ENCODE measurements around the gene ELOVL1. TPM values are rescaled to one million over a fixed set of nuclear protein-coding genes. Genes with fewer than 3 reads are reported as not detected.

ELOVL1 gene
- polyA plus RNA-seq, 1 donor from 2014 or later, result 69.6 TPM

GRCh38 chr1:43354936-43355335 is 12.9 kb downstream of the ELOVL1 start:
- peaks cover 11 to 13% (median 11%) of the 10 kb centered on the region in 3 donors for H3K4me1 Mint-ChIP-seq
- H3K4me3 Mint-ChIP-seq, result no peak overlapping the region
- H3K36me3 Mint-ChIP-seq, result peaks cover 5% of the 10 kb centered on the region
- H3K27ac Mint-ChIP-seq, result no peak overlapping the region
- no peaks in the 10 kb centered on the region for H3K27me3 Mint-ChIP-seq
- no peaks in the 10 kb centered on the region for H3K9me3 Mint-ChIP-seq

- H3K27me3 Mint-ChIP-seq, result no peaks in the 10 kb centered on the region
- peaks cover 7% of the 10 kb centered on the region for H3K36me3 Mint-ChIP-seq
- H3K9me3 Mint-ChIP-seq, result no peaks in the 10 kb centered on the region
- no peak overlapping the region for H3K27ac Mint-ChIP-seq
- H3K4me1 Mint-ChIP-seq, result peaks cover 11 to 14% (median 13%) of the 10 kb centered on the region in 3 donors
- H3K4me3 Mint-ChIP-seq, result no peak overlapping the region
Measured at GRCh38 chr1:43354471-43354870, 13.3 kb downstream of the ELOVL1 start.

DNA sequence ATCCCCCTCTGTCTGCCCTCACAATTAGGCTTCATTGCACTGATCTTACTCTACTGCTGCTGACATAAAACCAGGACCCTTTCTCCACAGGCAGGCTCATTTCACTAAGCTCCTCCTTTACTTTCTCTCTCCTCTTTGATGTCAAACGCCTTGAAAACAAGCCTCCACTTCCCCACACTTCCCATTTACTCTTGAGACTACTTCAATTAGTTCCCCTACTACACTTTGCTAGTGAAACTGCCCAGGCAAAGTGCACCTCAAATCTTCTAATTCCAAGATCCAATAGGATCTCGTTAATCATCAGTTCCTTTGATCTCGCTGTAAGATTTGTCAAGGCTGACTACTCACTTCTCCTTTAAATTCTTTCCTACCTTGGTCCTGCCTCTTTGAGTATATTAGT is 14.9 kb downstream of the ELOVL1 start:
- Mint-ChIP-seq H3K27ac (peak overlapping the region in 1 of 3 donors; percentile 12), H3K27me3 (no peaks in the 10 kb centered on the region), H3K4me1 (peaks cover 2 to 14% (median 9%) of the 10 kb centered on the region in 3 donors), H3K9me3 (no peaks in the 10 kb centered on the region), H3K36me3 (peaks cover 5% of the 10 kb centered on the region), H3K4me3 (no peak overlapping the region)

DNA sequence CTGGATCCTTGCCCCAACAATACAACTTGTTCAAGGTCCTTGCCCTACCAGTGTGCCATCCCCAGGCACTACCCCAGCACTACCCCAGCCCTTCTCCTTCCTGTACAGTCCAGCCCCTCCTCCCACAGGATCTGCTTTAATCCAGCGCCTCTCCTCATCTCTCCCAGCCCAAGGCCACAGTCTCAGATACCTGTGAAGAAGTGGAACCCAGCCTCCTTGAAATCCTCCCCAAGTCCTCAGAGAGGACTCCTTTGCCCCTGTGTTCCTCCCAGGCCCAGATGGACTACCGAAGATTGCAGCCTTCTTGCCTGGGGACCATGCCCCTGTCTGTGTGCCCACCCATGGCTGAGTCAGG is 15.5 kb downstream of the ELOVL1 start:
- Mint-ChIP-seq H3K27me3 (no peaks in the 10 kb centered on the region), H3K27ac (no peak overlapping the region), H3K4me3 (no peak overlapping the region), H3K36me3 (peaks cover 5% of the 10 kb centered on the region), H3K4me1 (peaks cover 0 to 12% (median 7%) of the 10 kb centered on the region in 3 donors), H3K9me3 (no peaks in the 10 kb centered on the region)

GRCh38 chr1:43351421-43352350 is 16.1 kb downstream of the ELOVL1 start:
- H3K27me3 Mint-ChIP-seq, result no peaks in the 10 kb centered on the region
- H3K4me3 Mint-ChIP-seq, result no peak overlapping the region
- no peaks in the 10 kb centered on the region for H3K9me3 Mint-ChIP-seq
- H3K4me1 Mint-ChIP-seq, result peaks cover 0 to 12% (median 7%) of the 10 kb centered on the region in 3 donors
- peak overlapping the region in 1 of 3 donors; percentile 54 for H3K27ac Mint-ChIP-seq
- peaks cover 5% of the 10 kb centered on the region for H3K36me3 Mint-ChIP-seq

DNA sequence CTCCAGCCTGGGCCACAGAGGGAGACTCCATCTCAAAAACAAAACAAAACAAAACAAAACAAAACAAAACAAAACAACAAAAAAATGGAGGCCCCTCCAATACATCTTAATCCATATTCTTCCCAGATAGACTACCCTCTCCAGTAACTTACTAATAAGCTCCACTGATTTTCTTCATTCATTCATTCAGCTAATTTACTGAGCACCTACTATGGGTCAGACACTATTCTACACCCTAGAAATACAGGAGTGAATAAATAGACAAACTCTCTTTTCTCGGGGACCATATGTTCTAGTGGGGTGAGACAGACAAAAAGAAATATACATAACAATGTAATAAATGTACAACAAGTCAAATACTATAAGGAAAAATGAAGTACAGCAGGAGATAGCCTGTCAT is 16.8 kb downstream of the ELOVL1 start:
- no peaks in the 10 kb centered on the region for H3K9me3 Mint-ChIP-seq
- H3K4me3 Mint-ChIP-seq, result no peak overlapping the region
- peaks cover 0 to 12% (median 9%) of the 10 kb centered on the region in 3 donors for H3K4me1 Mint-ChIP-seq
- H3K27me3 Mint-ChIP-seq, result peaks cover 3% of the 10 kb centered on the region
- peak overlapping the region in 1 of 3 donors; percentile 72 for H3K27ac Mint-ChIP-seq
- peaks cover 5% of the 10 kb centered on the region for H3K36me3 Mint-ChIP-seq

GRCh38 chr1:43349594-43350306 is 18.1 kb downstream of the ELOVL1 start:
- H3K27ac Mint-ChIP-seq, result peak overlapping the region; percentile 86 to 95 (median 95)
- H3K4me3 Mint-ChIP-seq, result peak overlapping the region; percentile 80 to 92 (median 86)
- no peaks in the 10 kb centered on the region for H3K9me3 Mint-ChIP-seq
- H3K36me3 Mint-ChIP-seq, result peaks cover 3% of the 10 kb centered on the region
- peaks cover 0 to 12% (median 9%) of the 10 kb centered on the region in 3 donors for H3K4me1 Mint-ChIP-seq
- H3K27me3 Mint-ChIP-seq, result peaks cover 3% of the 10 kb centered on the region

DNA sequence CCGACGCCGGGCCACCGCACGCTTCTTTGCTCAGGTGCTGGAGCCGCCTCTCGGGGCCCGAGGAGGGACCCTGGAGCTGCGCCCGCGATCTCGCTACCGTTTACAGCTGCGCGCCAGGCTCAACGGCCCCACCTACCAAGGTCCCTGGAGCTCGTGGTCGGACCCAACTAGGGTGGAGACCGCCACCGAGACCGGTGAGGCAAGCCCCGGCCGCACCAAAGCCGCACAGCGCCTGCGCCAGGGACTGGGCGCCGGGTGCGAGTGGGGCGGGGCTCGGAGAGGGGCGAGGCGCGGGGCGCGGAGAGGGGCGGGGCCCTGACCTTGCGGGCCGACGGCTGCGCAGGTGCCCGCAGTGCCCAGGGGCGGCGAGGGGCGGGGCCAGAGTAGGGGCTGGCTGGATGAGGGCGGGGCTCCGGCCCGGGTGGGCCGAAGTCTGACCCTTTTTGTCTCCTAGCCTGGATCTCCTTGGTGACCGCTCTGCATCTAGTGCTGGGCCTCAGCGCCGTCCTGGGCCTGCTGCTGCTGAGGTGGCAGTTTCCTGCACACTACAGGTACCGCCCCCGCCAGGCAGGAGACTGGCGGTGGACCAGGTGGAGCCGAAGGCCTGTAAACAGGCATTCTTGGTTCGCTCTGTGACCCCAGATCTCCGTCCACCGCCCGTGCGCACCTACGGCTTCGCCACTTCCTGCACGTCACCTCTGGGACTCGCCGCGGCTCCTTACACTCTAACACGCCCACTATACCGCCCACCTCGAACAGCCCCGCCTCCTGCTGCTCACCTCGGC is 18.8 kb downstream of the ELOVL1 start:
- Mint-ChIP-seq H3K9me3 (no peaks in the 10 kb centered on the region), H3K36me3 (peaks cover 3% of the 10 kb centered on the region), H3K4me3 (peak overlapping the region; percentile 80 to 92 (median 86)), H3K27me3 (peaks cover 3% of the 10 kb centered on the region), H3K4me1 (peaks cover 0 to 12% (median 9%) of the 10 kb centered on the region in 3 donors), H3K27ac (peak overlapping the region; percentile 86 to 95 (median 95))

- Mint-ChIP-seq H3K4me1 (peaks cover 0 to 12% (median 9%) of the 10 kb centered on the region in 3 donors), H3K4me3 (peak overlapping the region in 2 of 4 donors; percentile 60 to 85), H3K27me3 (peaks cover 3% of the 10 kb centered on the region), H3K36me3 (peaks cover 3% of the 10 kb centered on the region), H3K9me3 (no peaks in the 10 kb centered on the region), H3K27ac (peak overlapping the region in 1 of 3 donors; percentile 80)
Measured at GRCh38 chr1:43348343-43348808, 19.4 kb downstream of the ELOVL1 start.

- Mint-ChIP-seq H3K4me1 (peaks cover 0 to 12% (median 9%) of the 10 kb centered on the region in 3 donors), H3K27ac (peak overlapping the region in 1 of 3 donors; percentile 16), H3K27me3 (peaks cover 3% of the 10 kb centered on the region), H3K9me3 (no peaks in the 10 kb centered on the region), H3K4me3 (no peak overlapping the region), H3K36me3 (peaks cover 3% of the 10 kb centered on the region)
Measured at GRCh38 chr1:43346636-43347035, 21.2 kb downstream of the ELOVL1 start.

DNA sequence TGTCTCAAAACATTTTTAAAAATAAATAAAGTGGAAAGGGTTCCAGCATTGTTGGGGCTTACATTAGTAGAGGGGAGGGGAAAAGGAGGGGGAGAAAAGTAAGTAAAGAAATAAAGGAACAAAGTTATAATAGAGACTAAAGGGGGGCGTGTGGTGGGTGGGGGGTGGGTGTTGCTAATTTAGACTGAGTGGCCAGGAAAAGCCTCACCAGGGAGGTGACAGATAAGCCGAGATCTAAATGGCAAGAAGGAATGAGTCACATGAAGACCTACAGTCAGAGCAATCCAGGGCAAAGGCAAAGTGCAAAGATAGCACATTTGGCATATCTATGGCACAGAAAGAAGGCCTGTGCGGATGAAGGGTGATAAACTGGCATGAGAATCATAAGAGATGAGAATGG is 22.7 kb downstream of the ELOVL1 start:
- peaks cover 0 to 12% (median 11%) of the 10 kb centered on the region in 3 donors for H3K4me1 Mint-ChIP-seq
- H3K27me3 Mint-ChIP-seq, result peaks cover 3% of the 10 kb centered on the region
- peaks cover 3% of the 10 kb centered on the region for H3K36me3 Mint-ChIP-seq
- H3K27ac Mint-ChIP-seq, result no peak overlapping the region
- peaks cover 0 to 2% (median 0%) of the 10 kb centered on the region in 3 donors for H3K9me3 Mint-ChIP-seq
- no peak overlapping the region for H3K4me3 Mint-ChIP-seq

GRCh38 chr1:43344267-43344850 is 23.5 kb downstream of the ELOVL1 start:
- H3K36me3 Mint-ChIP-seq, result no peaks in the 10 kb centered on the region
- no peak overlapping the region for H3K4me3 Mint-ChIP-seq
- peak overlapping the region in 1 of 3 donors; percentile 7 for H3K27ac Mint-ChIP-seq
- H3K9me3 Mint-ChIP-seq, result peaks cover 0 to 2% (median 0%) of the 10 kb centered on the region in 3 donors
- peaks cover 0 to 5% (median 4%) of the 10 kb centered on the region in 3 donors for H3K4me1 Mint-ChIP-seq
- H3K27me3 Mint-ChIP-seq, result peaks cover 3% of the 10 kb centered on the region

GRCh38 chr1:43340559-43340958 is 27.3 kb downstream of the ELOVL1 start:
- Mint-ChIP-seq H3K4me3 (no peak overlapping the region), H3K27ac (no peak overlapping the region)

DNA sequence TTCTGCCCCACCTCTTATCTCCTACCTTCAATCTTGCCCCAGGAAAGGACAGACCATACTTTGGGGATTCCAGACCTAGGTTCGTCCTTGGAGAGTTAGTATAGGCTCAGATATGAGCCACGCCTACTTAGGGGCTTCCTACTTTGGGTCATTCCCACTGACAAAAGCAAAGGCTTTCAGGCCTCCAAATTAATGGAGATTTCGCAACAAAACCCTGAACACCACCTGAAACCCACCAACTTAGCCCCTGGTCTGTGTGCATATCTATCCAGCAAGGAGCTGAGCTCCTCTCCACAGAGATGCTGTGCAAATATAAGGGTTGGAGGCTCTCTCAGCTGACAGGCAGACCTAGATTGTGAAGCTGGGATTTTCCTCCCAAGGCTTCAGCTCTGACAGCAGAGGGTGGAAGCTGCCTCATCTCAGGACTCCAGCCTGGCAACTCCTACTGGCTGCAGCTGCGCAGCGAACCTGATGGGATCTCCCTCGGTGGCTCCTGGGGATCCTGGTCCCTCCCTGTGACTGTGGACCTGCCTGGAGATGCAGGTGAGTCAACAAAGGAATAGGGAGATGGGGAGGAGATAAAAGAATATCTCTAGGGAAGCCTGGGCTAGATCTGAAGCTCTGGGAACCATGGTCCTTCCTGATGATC is 28.1 kb downstream of the ELOVL1 start:
- peaks cover 0 to 2% (median 0%) of the 10 kb centered on the region in 3 donors for H3K9me3 Mint-ChIP-seq
- peaks cover 0 to 2% (median 0%) of the 10 kb centered on the region in 3 donors for H3K4me1 Mint-ChIP-seq
- no peaks in the 10 kb centered on the region for H3K36me3 Mint-ChIP-seq
- H3K27ac Mint-ChIP-seq, result no peak overlapping the region
- H3K4me3 Mint-ChIP-seq, result no peak overlapping the region
- H3K27me3 Mint-ChIP-seq, result peaks cover 3% of the 10 kb centered on the region

More at GRCh38 chr1:43340559-43340958, 27.3 kb downstream of the ELOVL1 start:
- Mint-ChIP-seq H3K9me3 (peaks cover 0 to 2% (median 0%) of the 10 kb centered on the region in 3 donors), H3K36me3 (no peaks in the 10 kb centered on the region), H3K27me3 (peaks cover 3% of the 10 kb centered on the region), H3K4me1 (peaks cover 0 to 2% (median 0%) of the 10 kb centered on the region in 3 donors)
